Activated CD8-positive, alpha-beta memory T cell treated with anti-CD3 and anti-CD28 coated beads, Interleukin-2, amount 50 U/mL, for 24 hours (primary cell): ENCODE results near the gene NAE1.
"Not testable (repeated sequence)": the region's sequence is repeated elsewhere in the genome, so short reads cannot be mapped to it uniquely, and the experiment has no call there.

Source experiments
- DNase-seq: peaks from one replicate; pipeline ENCODE4 v3.0.0-alpha.2; 2020; ENCODE audit errors: extremely low read depth

NAE1 gene

GRCh38 chr16:66802159-66802558 is 28.6 kb downstream of the NAE1 start:
- DNase-seq = no peak

GRCh38 chr16:66801320-66802105 is 29.3 kb downstream of the NAE1 start, which contains the start of gene TERB1:
Gene TERB1 (minus strand): TSS chr16:66801584. CDS start chr16:66796798, 4,786 bp downstream.
- no peak for DNase-seq

- no peak for DNase-seq
Measured at GRCh38 chr16:66800856-66801255, 29.9 kb downstream of the NAE1 start.

- no peak for DNase-seq
Measured at GRCh38 chr16:66798161-66798560, 32.6 kb downstream of the NAE1 start.

- DNase-seq = not testable (repeated sequence)
Measured at GRCh38 chr16:66793984-66794383, 36.8 kb downstream of the NAE1 start.

DNA sequence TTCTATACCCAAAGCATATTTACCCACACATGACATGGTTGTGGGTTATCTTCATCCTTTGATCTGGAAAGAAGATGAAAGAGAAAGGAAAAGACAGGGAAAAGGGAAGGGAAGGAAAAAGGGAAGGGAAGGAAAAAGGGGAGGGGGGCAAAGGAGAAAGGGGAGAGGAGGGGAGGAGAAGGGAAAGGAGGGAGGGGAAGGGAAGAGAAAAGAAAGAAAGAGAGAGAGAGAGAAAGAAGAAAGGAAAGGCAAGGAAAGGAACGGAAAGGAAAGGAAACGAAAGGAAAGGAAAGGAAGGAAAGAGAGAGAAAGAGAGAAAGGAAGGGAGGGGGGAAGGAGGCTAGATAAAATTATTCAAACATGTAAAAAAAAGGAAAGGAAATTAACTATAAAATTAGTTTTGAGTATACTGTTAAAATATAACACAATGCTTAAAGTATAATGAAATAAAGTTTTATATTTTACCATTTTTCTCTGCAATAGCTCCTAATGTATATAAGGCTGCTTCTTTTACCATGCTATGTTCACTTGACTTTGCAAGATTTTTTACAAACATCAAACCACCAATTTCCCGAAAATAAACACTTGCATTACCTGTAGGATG is 40.5 kb downstream of the NAE1 start:
- DNase-seq = no peak

DNA sequence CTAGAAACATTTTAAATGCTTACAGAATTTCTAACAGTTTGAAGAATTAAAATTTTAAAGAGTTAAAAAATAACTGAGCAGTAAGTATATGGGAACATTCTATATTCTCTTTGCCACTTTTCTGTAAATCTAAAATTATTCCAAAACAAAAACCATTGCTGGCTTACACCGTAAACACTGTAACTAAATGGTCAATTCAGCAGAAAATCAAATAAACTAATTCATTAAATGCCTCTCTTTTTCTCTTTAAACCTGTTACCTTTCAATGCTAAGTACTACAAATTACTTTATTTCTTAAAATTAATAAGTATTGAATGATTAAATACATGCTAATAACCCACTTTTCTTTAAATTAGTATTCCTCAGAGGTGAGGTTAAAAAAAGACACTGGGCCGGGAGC is 43.3 kb downstream of the NAE1 start:
- no peak for DNase-seq

- no peak for DNase-seq
Measured at GRCh38 chr16:66786551-66786950, 44.2 kb downstream of the NAE1 start.

- DNase-seq = no peak
Measured at GRCh38 chr16:66776457-66776856, 54.3 kb downstream of the NAE1 start.

- no peak for DNase-seq
Measured at GRCh38 chr16:66774981-66775380, 55.8 kb downstream of the NAE1 start.

DNA sequence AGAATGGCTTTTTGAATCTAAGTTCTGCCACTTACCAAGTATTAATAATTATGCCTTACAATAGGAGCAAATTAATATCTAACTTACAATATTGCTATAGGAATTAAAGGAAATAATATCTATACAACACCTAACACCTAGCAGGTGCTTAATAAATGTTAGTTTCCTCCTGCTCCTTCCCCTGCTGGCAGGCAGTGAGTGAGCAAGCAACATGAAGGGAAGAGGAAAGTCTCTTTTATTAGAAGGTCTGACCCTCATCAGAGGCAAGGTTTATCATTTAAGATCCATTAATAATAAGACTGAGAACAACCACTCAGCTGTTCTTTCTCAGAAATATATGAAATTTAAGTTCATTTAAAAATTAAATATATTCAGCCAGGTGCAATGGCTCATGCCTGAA is 72.7 kb downstream of the NAE1 start:
- DNase-seq = no peak

DNA sequence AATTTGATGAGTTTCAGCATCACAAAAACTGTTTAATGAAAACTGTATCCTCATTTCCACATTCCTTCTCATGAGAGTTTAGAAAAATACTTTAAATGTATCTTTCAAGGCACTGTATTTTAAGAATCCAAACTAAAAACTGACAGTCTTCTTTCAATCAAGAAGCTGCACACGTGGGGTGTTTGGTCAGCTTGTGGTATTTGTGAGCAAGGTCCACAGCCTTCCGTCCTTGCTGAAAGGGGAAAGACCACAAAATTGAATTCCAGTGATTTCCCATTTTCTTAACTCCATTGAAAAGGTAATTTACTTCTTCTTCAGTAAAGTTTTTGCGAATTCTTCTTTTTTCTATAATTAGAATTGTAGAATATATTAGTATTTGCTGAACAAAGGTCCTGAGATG is 76.0 kb downstream of the NAE1 start:
- no peak for DNase-seq

DNA sequence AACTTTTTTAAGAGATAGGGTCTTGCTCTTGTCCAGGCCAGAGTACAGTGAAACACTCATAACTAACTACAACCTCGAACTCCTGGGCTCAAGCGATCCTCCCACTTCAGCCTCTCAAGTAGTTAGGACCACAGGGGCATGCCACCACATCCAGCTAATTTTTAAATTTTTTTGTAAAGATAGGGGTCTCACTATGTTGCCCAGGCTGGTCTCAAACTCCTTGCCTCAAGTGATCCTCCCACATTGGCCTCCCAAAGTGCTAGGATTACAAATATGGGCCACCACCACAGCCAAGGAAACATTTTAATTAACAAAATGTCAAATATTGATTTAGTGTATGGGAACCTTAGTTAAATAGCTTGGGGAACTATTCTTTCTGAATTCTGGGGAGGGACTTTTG is 76.6 kb downstream of the NAE1 start:
- no peak for DNase-seq

DNA sequence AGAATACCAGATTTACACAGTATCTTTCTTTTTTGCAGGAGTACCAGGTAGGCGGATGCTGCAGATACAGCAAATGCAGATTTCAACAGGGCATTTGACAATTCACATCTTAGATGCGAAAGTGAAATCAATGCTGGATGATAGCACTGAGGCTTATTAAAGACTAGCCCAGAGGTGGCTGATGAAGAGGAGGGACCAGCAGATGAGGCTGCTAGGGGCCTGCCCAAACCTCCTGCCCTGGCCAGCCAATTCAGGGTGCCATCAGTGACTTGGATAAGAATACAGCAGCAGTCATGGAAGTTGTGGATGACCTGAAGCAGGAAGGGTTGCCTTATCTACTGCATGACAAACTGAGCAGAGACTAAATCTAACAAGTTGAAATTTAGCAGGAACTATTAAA is 77.8 kb downstream of the NAE1 start:
- no peak for DNase-seq
